Body of pancreas (tissue), 4 donors: ENCODE results near the gene ALKBH4. TPM values are rescaled to one million over a fixed set of nuclear protein-coding genes. Genes with fewer than 3 reads are reported as not detected.

ENCODE experiments used
- ATAC-seq: fragments of 150-250 bp; one replicate; pipeline ENCODE4 v1.9.1; 2016
- DNase-seq, 4 donors: peaks; one replicate each; pipeline ENCODE4 v3.0.0-alpha.2; 2019
- H3K27ac ChIP-seq, 4 donors: fragments of 200-600 bp; sonication (generic); 1 replicate in 3 of 4; 2 replicates in 1 of 4; pipeline versions ENCODE4 v1.5.1 to v1.6.1; 2016 to 2019; ENCODE audit warnings: mild to moderate bottlenecking in 1 of 4, mixed read lengths in 1 of 4, moderate library complexity in 1 of 4
- H3K27me3 ChIP-seq, 2 donors: fragments of 200-600 bp; sonication (generic); one replicate each; pipeline ENCODE4 v1.6.0; 2016; ENCODE audit warnings: mild to moderate bottlenecking in 1 of 2
- H3K36me3 ChIP-seq, 2 donors: fragments of 200-600 bp; sonication (generic); replicated peaks in 1 of 2; 2 replicates each; pipeline ENCODE4 v1.5.1; 2016; ENCODE audit warnings: low read depth in 2 of 2; ENCODE audit not compliant: insufficient read depth in 1 of 2
- H3K4me1 ChIP-seq: fragments of 200-600 bp; sonication (generic); one replicate; pipeline ENCODE4 v1.6.0; 2016
- H3K4me3 ChIP-seq, 2 donors: fragments of 200-600 bp; sonication (generic); 1 replicate in 1 of 2; 2 replicates in 1 of 2; pipeline ENCODE4 v1.5.1; 2016 to 2019
- H3K9me3 ChIP-seq, 3 donors: fragments of 200-600 bp; sonication (generic); 1 replicate in 2 of 3; 2 replicates in 1 of 3; pipeline ENCODE4 v1.5.1; 2016
- POLR2A ChIP-seq, 3 donors: fragments of 450-650 bp; IDR thresholded peaks; one replicate each; pipeline ENCODE4 v1.6.1; 2016; ENCODE audit warnings: antibody characterized with exemption in 3 of 3, mild to moderate bottlenecking in 2 of 3
- WGBS, 2 donors: methylation state at CpG; one replicate each; pipeline ENCODE4 v1.1.5; 2017; 5-methylcytosine and 5-hydroxymethylcytosine counted together
- intact Hi-C: fragments of 100-400 bp; cut with DNase I; formaldehyde crosslinking; loops from one replicate; pipeline ENCODE4 v1.15.1; 2023
- total RNA-seq, 2 donors: library from RNA; depleted of rRNA; stranded (reverse); fragments of >200 nt; gene quantifications; one replicate each; pipeline ENCODE4 v1.1.0, GENCODE V29; 2016
- TF ChIP-seq, protein P1 (sequence below), 7 experiments: fragments of 450-650 bp in 4 of 7; fragments of 200-600 bp in 3 of 7; sonication (generic) in 3 of 7; IDR thresholded peaks; one replicate each; pipeline ENCODE4 v1.5.1; 2016 to 2019; ENCODE audit warnings: antibody characterized with exemption in 7 of 7

Gene ALKBH4
- total RNA-seq, 2 donors from 2014 or later: 15.6 to 60.3 TPM

DNA sequence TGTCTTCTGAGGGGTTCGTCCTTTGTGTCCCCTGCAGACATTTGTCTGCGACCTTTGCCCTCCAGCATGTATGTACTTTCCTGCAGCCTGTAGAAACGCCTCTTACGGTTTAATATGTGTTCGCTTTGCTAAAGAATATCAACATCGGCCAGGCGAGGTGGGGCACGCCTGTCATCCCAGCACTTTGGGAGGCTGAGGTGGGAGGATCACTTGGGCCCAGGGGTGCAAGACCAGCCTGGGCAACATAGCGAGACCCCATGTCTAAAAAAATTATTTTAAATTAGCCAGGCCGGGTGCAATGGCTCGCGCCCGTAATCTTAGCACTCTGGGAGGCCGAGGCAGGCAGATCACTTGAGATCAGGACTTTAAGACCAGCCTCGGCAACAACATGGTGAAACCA lies 15.5 kb downstream of the ALKBH4 start:
- Histone ChIP-seq H3K36me3 (no peaks in the 10 kb centered on the region), H3K9me3 (no peaks in the 10 kb centered on the region), H3K27ac (no peak overlapping the region), H3K27me3 (no peaks in the 10 kb centered on the region), H3K4me3 (no peak overlapping the region), H3K4me1 (no peaks in the 10 kb centered on the region)
- no peak for ATAC-seq
- TF ChIP-seq, protein P1, sequence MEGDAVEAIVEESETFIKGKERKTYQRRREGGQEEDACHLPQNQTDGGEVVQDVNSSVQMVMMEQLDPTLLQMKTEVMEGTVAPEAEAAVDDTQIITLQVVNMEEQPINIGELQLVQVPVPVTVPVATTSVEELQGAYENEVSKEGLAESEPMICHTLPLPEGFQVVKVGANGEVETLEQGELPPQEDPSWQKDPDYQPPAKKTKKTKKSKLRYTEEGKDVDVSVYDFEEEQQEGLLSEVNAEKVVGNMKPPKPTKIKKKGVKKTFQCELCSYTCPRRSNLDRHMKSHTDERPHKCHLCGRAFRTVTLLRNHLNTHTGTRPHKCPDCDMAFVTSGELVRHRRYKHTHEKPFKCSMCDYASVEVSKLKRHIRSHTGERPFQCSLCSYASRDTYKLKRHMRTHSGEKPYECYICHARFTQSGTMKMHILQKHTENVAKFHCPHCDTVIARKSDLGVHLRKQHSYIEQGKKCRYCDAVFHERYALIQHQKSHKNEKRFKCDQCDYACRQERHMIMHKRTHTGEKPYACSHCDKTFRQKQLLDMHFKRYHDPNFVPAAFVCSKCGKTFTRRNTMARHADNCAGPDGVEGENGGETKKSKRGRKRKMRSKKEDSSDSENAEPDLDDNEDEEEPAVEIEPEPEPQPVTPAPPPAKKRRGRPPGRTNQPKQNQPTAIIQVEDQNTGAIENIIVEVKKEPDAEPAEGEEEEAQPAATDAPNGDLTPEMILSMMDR (IDR thresholded peaks at IDR 0.05): no peak
- TF ChIP-seq POLR2A (IDR thresholded peaks at IDR 0.05): no peak
- DNase-seq: no peak
- intact Hi-C loops: no loop called here
- 93 to 97% methylated on average over 15 of the region's 15 CpGs for WGBS, 2 donors

GRCh38 chr7:102447311-102447710 lies 17.4 kb downstream of the ALKBH4 start:
- TF ChIP-seq, protein P1 (IDR thresholded peaks at IDR 0.05): no peak
- no peak for TF ChIP-seq POLR2A (IDR thresholded peaks at IDR 0.05)
- WGBS, 2 donors: 82 to 88% methylated on average over 11 to 14 of the region's 14 CpGs
- Histone ChIP-seq H3K27me3 (no peaks in the 10 kb centered on the region), H3K9me3 (no peaks in the 10 kb centered on the region), H3K4me1 (no peaks in the 10 kb centered on the region), H3K36me3 (no peaks in the 10 kb centered on the region), H3K4me3 (no peak overlapping the region), H3K27ac (no peak overlapping the region)
- intact Hi-C loops: no loop called here
- no peak for DNase-seq
- ATAC-seq: no peak

DNA sequence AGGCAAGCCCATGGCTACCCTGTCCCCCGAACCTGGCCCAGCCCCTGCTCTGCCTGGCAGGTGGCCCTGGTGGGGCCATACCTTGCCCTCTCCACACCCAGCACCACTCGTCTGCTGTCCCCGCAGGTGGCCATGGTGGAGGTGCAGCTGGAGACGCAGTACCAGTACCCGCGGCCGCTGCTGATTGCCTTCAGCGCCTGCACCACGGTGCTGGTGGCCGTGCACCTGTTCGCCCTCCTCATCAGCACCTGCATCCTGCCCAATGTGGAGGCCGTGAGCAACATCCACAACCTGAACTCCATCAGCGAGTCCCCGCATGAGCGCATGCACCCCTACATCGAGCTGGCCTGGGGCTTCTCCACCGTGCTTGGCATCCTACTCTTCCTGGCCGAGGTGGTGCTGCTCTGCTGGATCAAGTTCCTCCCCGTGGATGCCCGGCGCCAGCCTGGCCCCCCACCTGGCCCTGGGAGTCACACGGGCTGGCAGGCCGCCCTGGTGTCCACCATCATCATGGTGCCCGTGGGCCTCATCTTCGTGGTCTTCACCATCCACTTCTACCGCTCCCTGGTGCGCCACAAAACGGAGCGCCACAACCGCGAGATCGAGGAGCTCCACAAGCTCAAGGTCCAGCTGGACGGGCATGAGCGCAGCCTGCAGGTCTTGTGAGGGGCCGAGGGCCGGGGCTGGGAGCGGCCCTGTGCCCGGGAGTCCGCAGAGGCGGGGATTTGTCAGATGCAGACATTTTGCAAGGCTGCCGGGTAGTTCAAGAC lies 18.1 kb downstream of the ALKBH4 start:
- H3K4me1 ChIP-seq: no peaks in the 10 kb centered on the region
- H3K27me3 ChIP-seq: no peaks in the 10 kb centered on the region
- no peaks in the 10 kb centered on the region for H3K36me3 ChIP-seq
- intact Hi-C loops: no loop called here
- ATAC-seq (no peak), DNase-seq (no peak)
- H3K9me3 ChIP-seq: no peaks in the 10 kb centered on the region
- 91% methylated on average over 25 to 39 of the region's 41 CpGs for WGBS, 2 donors
- no peak overlapping the region for H3K27ac ChIP-seq
- no peak overlapping the region for H3K4me3 ChIP-seq
- TF ChIP-seq POLR2A (IDR thresholded peaks at IDR 0.05): no peak
- TF ChIP-seq, protein P1 (IDR thresholded peaks at IDR 0.05): no peak

DNA sequence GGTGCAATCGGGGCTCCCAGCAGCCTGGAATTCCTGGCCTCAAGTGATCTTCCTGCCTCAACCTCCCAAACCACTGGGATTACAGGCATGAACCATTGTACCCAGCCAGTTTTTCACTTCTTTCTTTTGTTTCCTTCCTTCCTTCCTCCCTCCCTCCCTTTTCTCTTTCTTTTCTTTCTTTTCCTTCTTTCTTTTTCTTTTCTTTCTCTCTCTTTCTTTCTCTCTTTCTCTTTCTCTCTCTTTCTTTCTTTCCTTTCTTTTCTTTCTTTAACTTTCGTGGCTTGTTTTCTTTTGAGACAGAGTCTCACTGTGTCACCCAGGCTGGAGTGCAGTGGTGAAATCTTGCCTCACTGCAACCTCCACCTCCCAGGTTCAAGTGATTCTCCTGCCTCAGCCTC lies 19.0 kb downstream of the ALKBH4 start:
- no peak for DNase-seq
- no peak overlapping the region for H3K4me3 ChIP-seq
- intact Hi-C loops: no loop called here
- no peak overlapping the region for H3K27ac ChIP-seq
- H3K27me3 ChIP-seq: no peaks in the 10 kb centered on the region
- no peak for ATAC-seq
- WGBS, 2 donors: 47 to 87% methylated on average over 2 of the region's 2 CpGs
- H3K9me3 ChIP-seq: no peaks in the 10 kb centered on the region
- no peaks in the 10 kb centered on the region for H3K4me1 ChIP-seq
- no peak for TF ChIP-seq POLR2A (IDR thresholded peaks at IDR 0.05)
- TF ChIP-seq, protein P1 (IDR thresholded peaks at IDR 0.05): no peak
- no peaks in the 10 kb centered on the region for H3K36me3 ChIP-seq
